H1 (cell line): ENCODE measurements around the gene AZI2. TPM values are rescaled to one million over a fixed set of nuclear protein-coding genes. Genes with fewer than 3 reads are reported as not detected.

Source experiments
- CTCF ChIA-PET: fragments of 300-600 bp; sonication (Branson Sonifier 250); formaldehyde crosslinking; loops from one replicate; lab custom pipeline; 2021; ENCODE audit not compliant: partially characterized antibody; lab: Charles Lee
- POLR2A ChIA-PET: fragments of 300-600 bp; sonication (Branson Sonifier 250); formaldehyde crosslinking; loops from one replicate; lab custom pipeline; 2021; ENCODE audit warnings: inconsistent platforms; ENCODE audit not compliant: partially characterized antibody; lab: Charles Lee
- DNase-seq, 2 experiments: peaks; one replicate each; pipeline versions ENCODE4 v3.0.0 to v3.0.0-alpha.2; 2010 to 2022; ENCODE audit warnings: low spot score in 2 of 2, low read depth in 1 of 2, mixed read lengths in 1 of 2
- FAIRE-seq: peaks from 2 replicates; lab custom pipeline; 2011; peaks lifted over from hg19 to GRCh38; lab: Jason Lieb, UNC
- H2AFZ ChIP-seq: 2 replicates; pipeline ENCODE4 v1.8.1; 2012; ENCODE audit warnings: low read length, inconsistent platforms
- H2AK5ac ChIP-seq: 2 replicates; pipeline ENCODE4 v1.6.1; 2013; ENCODE audit warnings: low read depth, low read length
- H2BK120ac ChIP-seq: replicated peaks from 2 replicates; pipeline ENCODE3; 2013; ENCODE audit warnings: low read depth, low read length, inconsistent platforms
- H2BK12ac ChIP-seq: 2 replicates; pipeline ENCODE4 v1.6.1; 2013; ENCODE audit warnings: low read depth, low read length
- H2BK15ac ChIP-seq: 2 replicates; pipeline ENCODE4 v1.6.1; 2013; ENCODE audit warnings: low read length
- H2BK20ac ChIP-seq: 2 replicates; pipeline ENCODE4 v1.6.1; 2013; ENCODE audit warnings: low read length
- H2BK5ac ChIP-seq: 2 replicates; pipeline ENCODE4 v1.6.1; 2013; ENCODE audit warnings: low read depth, low read length
- H3K14ac ChIP-seq: 2 replicates; pipeline ENCODE4 v1.6.1; 2013; ENCODE audit warnings: inconsistent platforms; ENCODE audit not compliant: insufficient read length
- H3K18ac ChIP-seq: 2 replicates; pipeline ENCODE4 v1.6.1; 2013; ENCODE audit warnings: low read length; ENCODE audit errors: extremely low read depth
- H3K23ac ChIP-seq: 2 replicates; pipeline ENCODE4 v1.6.1; 2013; ENCODE audit warnings: inconsistent platforms; ENCODE audit not compliant: insufficient read length
- H3K23me2 ChIP-seq: 2 replicates; pipeline ENCODE4 v1.6.1; 2013; ENCODE audit warnings: low read depth, low read length
- H3K27ac ChIP-seq: 2 replicates; pipeline ENCODE4 v1.6.1; 2011; ENCODE audit warnings: low read depth, low read length, inconsistent platforms
- H3K27me3 ChIP-seq, 4 experiments: replicated peaks in 1 of 4; 1 replicate in 1 of 4; 2 replicates in 3 of 4; pipeline versions ENCODE4 v1.6.1 to v1.8.1; 2011 to 2013; ENCODE audit warnings: low read length in 3 of 4, mild to moderate bottlenecking in 3 of 4, inconsistent platforms in 2 of 4, mixed read lengths in 2 of 4, moderate library complexity in 1 of 4; ENCODE audit not compliant: control insufficient read depth in 3 of 4, insufficient read depth in 3 of 4; ENCODE audit errors: extremely low read depth in 1 of 4
- H3K36me3 ChIP-seq, 4 experiments: 2 replicates each; pipeline versions ENCODE4 v1.6.1 to v1.8.1; 2011 to 2013; ENCODE audit warnings: mild to moderate bottlenecking in 4 of 4, low read length in 3 of 4, moderate library complexity in 2 of 4, control low read depth in 1 of 4, inconsistent platforms in 1 of 4; ENCODE audit not compliant: insufficient read depth in 4 of 4, control insufficient read depth in 2 of 4
- H3K4ac ChIP-seq: replicated peaks from 2 replicates; pipeline ENCODE3; 2013; ENCODE audit warnings: low read length, low read depth, mixed read lengths, inconsistent platforms; ENCODE audit not compliant: insufficient read length
- H3K4me1 ChIP-seq, 4 experiments: replicated peaks in 1 of 4; 1 replicate in 1 of 4; 2 replicates in 3 of 4; pipeline versions ENCODE4 v1.6.1 to v1.8.1; 2011 to 2013; ENCODE audit warnings: low read length in 3 of 4, inconsistent platforms in 2 of 4, mixed read lengths in 1 of 4; ENCODE audit not compliant: insufficient read depth in 4 of 4, control insufficient read depth in 3 of 4
- H3K4me2 ChIP-seq, 2 experiments: 2 replicates each; pipeline versions ENCODE4 v1.6.1 to v1.8.1; 2011 to 2013; ENCODE audit warnings: low read depth in 2 of 2, low read length in 2 of 2, control low read depth in 1 of 2, inconsistent platforms in 1 of 2, mild to moderate bottlenecking in 1 of 2; ENCODE audit not compliant: insufficient read depth in 1 of 2
- H3K4me3 ChIP-seq, 4 experiments: fragments of 200-600, 300-600 bp in 1 of 4; sonication (generic), shearing (Covaris generic), sonication (Bioruptor Twin) in 1 of 4; 2 replicates each; pipeline versions ENCODE4 v1.5.1 to v1.8.1; 2011 to 2016; ENCODE audit warnings: low read length in 4 of 4, low read depth in 3 of 4, control low read depth in 2 of 4, inconsistent platforms in 2 of 4, mild to moderate bottlenecking in 2 of 4, mixed read lengths in 1 of 4, moderate library complexity in 1 of 4; ENCODE audit not compliant: insufficient read depth in 2 of 4; ENCODE audit errors: extremely low read depth in 1 of 4
- H3K56ac ChIP-seq: replicated peaks from 2 replicates; pipeline ENCODE3; 2013; ENCODE audit warnings: low read depth, mild to moderate bottlenecking, mixed read lengths, low read length, inconsistent platforms; ENCODE audit not compliant: insufficient read length
- H3K79me1 ChIP-seq: 2 replicates; pipeline ENCODE4 v1.6.1; 2013; ENCODE audit warnings: low read depth, low read length, control low read depth
- H3K79me2 ChIP-seq, 2 experiments: 2 replicates each; pipeline versions ENCODE4 v1.6.1 to v1.8.1; 2012 to 2013; ENCODE audit warnings: low read length in 2 of 2, mild to moderate bottlenecking in 2 of 2, inconsistent platforms in 1 of 2; ENCODE audit not compliant: insufficient read depth in 2 of 2, control insufficient read depth in 1 of 2
- H3K9ac ChIP-seq, 4 experiments: replicated peaks in 1 of 4; 1 replicate in 1 of 4; 2 replicates in 3 of 4; pipeline versions ENCODE4 v1.6.1 to v1.8.1; 2011 to 2013; ENCODE audit warnings: low read depth in 3 of 4, low read length in 3 of 4, control low read depth in 2 of 4, mild to moderate bottlenecking in 2 of 4, moderate library complexity in 2 of 4, inconsistent platforms in 1 of 4; ENCODE audit errors: extremely low read depth in 1 of 4
- H3K9me3 ChIP-seq, 2 experiments: 2 replicates each; pipeline versions ENCODE4 v1.6.1 to v1.8.1; 2012 to 2013; ENCODE audit warnings: mild to moderate bottlenecking in 2 of 2, moderate library complexity in 2 of 2, control low read depth in 1 of 2, inconsistent platforms in 1 of 2, low read depth in 1 of 2, low read length in 1 of 2, mixed read lengths in 1 of 2; ENCODE audit not compliant: insufficient read depth in 2 of 2
- H4K20me1 ChIP-seq, 2 experiments: replicated peaks in 1 of 2; 2 replicates each; pipeline versions ENCODE3 to v1.8.1; 2011 to 2013; ENCODE audit warnings: inconsistent platforms in 2 of 2, low read length in 2 of 2, mild to moderate bottlenecking in 1 of 2; ENCODE audit not compliant: insufficient read depth in 2 of 2, control insufficient read depth in 1 of 2
- H4K5ac ChIP-seq: 2 replicates; pipeline ENCODE4 v1.6.1; 2013; ENCODE audit warnings: low read length, low read depth, mixed read lengths, inconsistent platforms; ENCODE audit not compliant: insufficient read length
- H4K8ac ChIP-seq: 2 replicates; pipeline ENCODE4 v1.8.0; 2013; ENCODE audit warnings: mild to moderate bottlenecking, moderate library complexity, low read length, inconsistent platforms; ENCODE audit not compliant: insufficient read depth; ENCODE audit errors: extremely low read depth
- H4K91ac ChIP-seq: replicated peaks from 2 replicates; pipeline ENCODE3; 2013; ENCODE audit warnings: low read length, mixed read lengths, inconsistent platforms; ENCODE audit not compliant: insufficient read length
- GTF2F1 ChIP-seq: IDR thresholded peaks from 2 replicates; pipeline ENCODE4 v1.6.1; 2012; ENCODE audit warnings: low read depth, low read length, improper control_type of control experiment, borderline replicate concordance
- KDM1A ChIP-seq: fragments of 200-600, 300-600 bp; sonication (generic); IDR thresholded peaks from 2 replicates; pipeline ENCODE4 v1.7.1; 2016; ENCODE audit warnings: mild to moderate bottlenecking, low read length, borderline replicate concordance
- MAX ChIP-seq: IDR thresholded peaks from 2 replicates; pipeline ENCODE4 v1.6.1; 2012; ENCODE audit warnings: inconsistent platforms
- NANOG ChIP-seq: IDR thresholded peaks from 2 replicates; pipeline ENCODE4 v1.6.1; 2011; ENCODE audit warnings: low read length, low read depth, mild to moderate bottlenecking, inconsistent platforms; ENCODE audit not compliant: insufficient read depth, poor library complexity, severe bottlenecking
- SIN3A ChIP-seq, 2 experiments: IDR thresholded peaks in 1 of 2; conservative IDR thresholded peaks in 1 of 2; 2 replicates each; pipeline ENCODE4 v1.6.1; 2011 to 2012; ENCODE audit warnings: low read length in 2 of 2, improper control_type of control experiment in 1 of 2, low read depth in 1 of 2, mild to moderate bottlenecking in 1 of 2
- SIRT6 ChIP-seq: IDR thresholded peaks from one replicate; pipeline ENCODE4 v1.7.1; 2012; ENCODE audit warnings: low read length, inconsistent platforms
- SP1 ChIP-seq: IDR thresholded peaks from 2 replicates; pipeline ENCODE4 v1.6.1; 2011; ENCODE audit warnings: low read depth, low read length
- TEAD4 ChIP-seq: IDR thresholded peaks from 2 replicates; pipeline ENCODE4 v1.6.1; 2012; ENCODE audit warnings: low read depth, low read length, inconsistent platforms, mixed read lengths
- WGBS, 2 experiments: shearing (Covaris generic) in 1 of 2; methylation state at CpG; one replicate each; pipeline versions ENCODE4 v1.1.6 to v1.1.7; 2013 to 2015; ENCODE audit warnings: low lambda C conversion rate in 2 of 2, mixed read lengths in 2 of 2, inconsistent platforms in 1 of 2, low coverage in 1 of 2, missing lambda C conversion rate in 1 of 2; ENCODE audit not compliant: insufficient replicate concordance in 2 of 2, insufficient coverage in 1 of 2, insufficient read length in 1 of 2; ENCODE audit errors: extremely low coverage in 1 of 2, missing lambda C conversion rate in 1 of 2; 5-methylcytosine and 5-hydroxymethylcytosine counted together
- polyA plus RNA-seq, 7 experiments: library from polyadenylated mRNA; depleted of rRNA in 3 of 7; stranded (reverse) in 5 of 7; unstranded in 2 of 7; fragments of >200 nt in 5 of 7; fragments of 200-250 nt in 2 of 7; gene quantifications; 1 replicate in 5 of 7; 2 replicates in 1 of 7; 4 replicates in 1 of 7; pipeline versions ENCODE4 v1.2.1 to v1.2.3, GENCODE V29; 2011 to 2013; ENCODE audit warnings: missing spikeins in 2 of 7, mixed read lengths in 2 of 7
- total RNA-seq: library from RNA; stranded (reverse); fragmentation: NEBNext Ultra II Directional; extraction: Animal tissue kit (Norgen Biotek cat#: 25700); gene quantifications from 2 replicates; pipeline ENCODE4 v1.2.1, GENCODE V29; 2021

The AZI2 gene
- total and polyA plus RNA-seq, 2 of the 8 experiments (the other 6 are each of a cell fraction or from before 2014, with no cell fraction given): 17.4 to 39.2 TPM

DNA sequence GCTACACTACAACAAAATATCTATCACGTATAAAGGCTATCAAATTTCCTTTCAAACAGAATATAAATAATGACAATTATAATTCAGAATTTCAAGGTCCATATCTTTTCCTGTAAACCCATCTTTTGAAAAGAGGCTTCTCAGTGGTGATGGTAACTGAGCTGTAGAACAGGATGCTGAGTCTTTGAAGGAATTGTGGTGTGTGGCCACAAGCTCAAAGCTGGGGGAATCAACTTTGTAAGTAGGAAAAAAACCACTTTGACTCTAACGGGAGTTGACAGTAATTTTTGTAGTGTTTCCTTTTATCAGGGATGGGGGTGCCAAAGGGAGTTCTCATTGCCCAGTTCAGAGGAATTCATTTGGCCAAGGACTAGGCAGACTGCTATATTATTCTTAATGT, 13.4 kb downstream of the AZI2 start:
- H3K4ac ChIP-seq: no peak overlapping the region
- H4K8ac ChIP-seq: no peak overlapping the region
- no peak overlapping the region for H4K5ac ChIP-seq
- no peak overlapping the region for H3K4me2 ChIP-seq
- no peak overlapping the region for H3K9ac ChIP-seq
- ChIA-PET CTCF (interaction anchor here (0.6 to 2.5 kb wide), 10 partner anchors 9 to 990 kb away, joined by 3 to 10 read pairs (median 4); partner anchors contain the start of genes AZI2, EOMES and ZCWPW2), POLR2A (interaction anchor here (1.2 kb wide), 1 partner anchor 14 kb away, joined by 4 read pairs; the partner anchor contains the start of genes AZI2 and ZCWPW2)
- no peak overlapping the region for H3K23ac ChIP-seq
- no peak overlapping the region for H3K14ac ChIP-seq
- H3K9me3 ChIP-seq: no peaks in the 10 kb centered on the region
- FAIRE-seq (no peak), DNase-seq (no peak)
- H4K91ac ChIP-seq: no peak overlapping the region
- peaks cover 0 to 19% (median 2%) of the 10 kb centered on the region in 4 experiments; a peak in 3 of 8 replicates for H3K36me3 ChIP-seq
- no peak overlapping the region for H3K56ac ChIP-seq
- no peaks in the 10 kb centered on the region for H3K4me1 ChIP-seq
- H4K20me1 ChIP-seq: no peaks in the 10 kb centered on the region
- no peaks in the 10 kb centered on the region for H3K79me2 ChIP-seq
- 100% methylated on average over 2 of the region's 2 CpGs; no CpG with 5 or more reads in 1 of the 2 experiments for WGBS, 2 experiments
- no peaks in the 10 kb centered on the region for H3K27me3 ChIP-seq
- no peak overlapping the region for H2BK15ac ChIP-seq
- no peaks in the 10 kb centered on the region for H3K23me2 ChIP-seq
- no peak overlapping the region for H3K4me3 ChIP-seq
- no peak overlapping the region for H2AK5ac ChIP-seq
- H2BK20ac ChIP-seq: no peak overlapping the region
- H2AFZ ChIP-seq: no peak overlapping the region
- H3K27ac ChIP-seq: no peak overlapping the region
- H2BK120ac ChIP-seq: no peak overlapping the region
- no peak overlapping the region for H2BK5ac ChIP-seq
- H3K79me1 ChIP-seq: no peaks in the 10 kb centered on the region
- H3K18ac ChIP-seq: no peak overlapping the region
- no peak overlapping the region for H2BK12ac ChIP-seq
- TF ChIP-seq MAX: no peak
- TF ChIP-seq GTF2F1: no peak
- no peak for TF ChIP-seq KDM1A
- TF ChIP-seq SP1: no peak
- no peak for TF ChIP-seq NANOG
- TF ChIP-seq SIRT6: no peak
- no peak for TF ChIP-seq SIN3A (conservative IDR thresholded peaks at IDR 0.05 in 1 of 2, IDR thresholded peaks at IDR 0.05 in 1 of 2; ENCODE audit: low read depth in 1 of 2, low read length in 2 of 2)
- TF ChIP-seq TEAD4: no peak
